AG08395 (cell line): ENCODE measurements around the gene ATP5PD.

Source experiments
- DNase-seq: peaks from one replicate; pipeline ENCODE4 v3.0.0; 2012; ENCODE audit warnings: mixed read lengths, low spot score

The ATP5PD gene

DNA sequence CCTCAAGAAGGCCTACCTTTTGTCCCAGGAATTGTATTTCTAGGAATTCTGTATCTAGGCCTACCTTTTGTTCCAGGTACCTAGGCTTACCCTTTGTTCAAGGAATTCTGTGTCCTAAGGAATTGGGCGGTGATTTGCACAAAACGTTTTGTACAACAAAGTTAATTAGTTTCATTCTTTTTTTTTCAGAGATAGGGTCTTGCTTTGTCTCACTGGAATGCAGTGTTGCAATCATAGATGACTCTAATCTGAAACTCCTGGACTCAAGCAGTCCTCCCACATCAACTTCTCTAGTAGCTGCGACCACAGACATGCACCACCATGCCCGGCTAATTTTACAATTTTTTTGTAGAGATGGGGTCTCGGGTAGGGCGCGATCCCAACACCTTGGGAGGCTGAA lies 52.3 kb downstream of the ATP5PD start:
- DNase-seq: no peak

DNA sequence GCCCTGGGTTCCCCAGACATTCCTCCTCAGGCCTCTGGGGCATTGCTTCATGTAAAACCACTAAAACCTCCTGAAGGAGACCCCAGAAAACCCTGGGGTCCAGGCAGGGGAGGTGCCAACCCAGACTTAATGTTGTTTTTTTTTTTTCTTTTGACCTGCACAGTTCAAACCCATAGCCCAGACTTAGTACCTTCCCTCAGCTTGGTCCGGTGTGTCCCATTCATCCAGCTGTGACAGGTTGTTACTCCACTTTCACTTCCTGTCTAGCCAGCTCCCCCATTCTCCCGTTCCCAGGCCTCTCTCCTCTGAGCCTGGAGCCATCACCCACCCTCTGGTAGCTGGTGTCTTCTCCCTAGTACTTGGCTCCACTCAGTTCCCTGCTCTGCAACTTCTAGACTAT lies 54.5 kb downstream of the ATP5PD start:
- DNase-seq: no peak

DNA sequence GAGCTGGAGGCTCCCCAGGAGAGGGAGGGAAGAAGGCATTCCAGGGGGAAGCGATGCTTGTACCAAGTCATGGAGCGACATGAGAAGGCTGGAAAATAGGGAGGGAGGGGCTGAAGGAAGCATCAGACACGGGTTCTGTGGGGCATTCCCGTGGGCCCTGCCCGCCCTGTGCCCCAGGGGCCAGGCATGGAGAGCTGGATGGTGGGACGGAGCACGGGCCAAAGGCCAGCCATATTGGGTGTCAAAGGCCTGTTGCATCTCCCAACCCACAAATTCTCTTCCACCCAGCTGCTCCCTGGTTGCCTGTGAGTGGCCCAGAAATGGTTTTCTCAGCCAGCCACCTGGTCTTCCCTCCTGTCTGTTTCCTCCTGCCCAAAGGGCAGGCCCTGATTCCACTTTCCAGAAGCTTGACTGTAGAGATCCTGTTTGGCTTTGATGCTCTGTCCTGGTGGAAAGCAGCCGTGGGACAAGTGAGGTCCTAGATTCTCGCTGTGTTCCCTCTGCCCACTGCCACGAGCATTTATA lies 56.1 kb downstream of the ATP5PD start:
- no peak for DNase-seq
